HepG2 (cell line): Measurements from ENCODE around the gene FSTL1. TPM values are rescaled to one million over a fixed set of nuclear protein-coding genes. Genes with fewer than 3 reads are reported as not detected.
A peak's percentile ranks its signal among the peaks of the same experiment; 100 is the strongest.

Experiments
- DMAP1 ChIP-seq: IDR thresholded peaks from 2 replicates; pipeline ENCODE4 v1.6.1; 2016
- ESRRA ChIP-seq: sonication (generic); formaldehyde crosslinking; IDR thresholded peaks from 2 replicates; pipeline ENCODE4 v1.5.1; 2020; ENCODE audit warnings: mild to moderate bottlenecking, low read depth, missing genetic modification reagents
- EZH2 ChIP-seq: conservative IDR thresholded peaks from 2 replicates; pipeline ENCODE4 v1.6.1; 2012; ENCODE audit warnings: mild to moderate bottlenecking, low read depth, low read length, moderate library complexity
- HNF4G ChIP-seq, 2 experiments: sonication (generic) in 1 of 2; formaldehyde crosslinking in 1 of 2; IDR thresholded peaks; 2 replicates each; pipeline versions ENCODE4 v1.4.0 to v1.6.1; 2011 to 2020; ENCODE audit warnings: borderline replicate concordance in 2 of 2, low read depth in 2 of 2, mild to moderate bottlenecking in 2 of 2, low read length in 1 of 2, missing genetic modification reagents in 1 of 2, moderate library complexity in 1 of 2
- KDM1A ChIP-seq: IDR thresholded peaks from 2 replicates; pipeline ENCODE4 v1.6.1; 2016; ENCODE audit warnings: missing compliant biosample characterization
- MAFK ChIP-seq, 2 experiments: IDR thresholded peaks in 1 of 2; conservative IDR thresholded peaks in 1 of 2; 2 replicates each; pipeline ENCODE4 v1.6.1; 2011; ENCODE audit warnings: improper control_type of control experiment in 2 of 2, low read length in 2 of 2
- MTA3 ChIP-seq: sonication (generic); formaldehyde crosslinking; IDR thresholded peaks from 2 replicates; pipeline ENCODE4 v1.4.0; 2020; ENCODE audit warnings: missing genetic modification reagents
- PLRG1 ChIP-seq: fragments of 450-650 bp; conservative IDR thresholded peaks from 2 replicates; pipeline ENCODE4 v1.6.1; 2016
- SMARCC2 ChIP-seq: fragments of 450-650 bp; IDR thresholded peaks from 2 replicates; pipeline ENCODE4 v1.6.1; 2017; ENCODE audit warnings: antibody characterized with exemption, mild to moderate bottlenecking
- TBP ChIP-seq: sonication (generic); formaldehyde crosslinking; IDR thresholded peaks from 2 replicates; pipeline ENCODE4 v1.5.0; 2020; ENCODE audit warnings: missing genetic modification reagents
- ZNF446 ChIP-seq: sonication (generic); formaldehyde crosslinking; IDR thresholded peaks from 2 replicates; pipeline ENCODE4 v1.5.0; 2020; ENCODE audit warnings: mild to moderate bottlenecking, missing genetic modification reagents
- polyA plus RNA-seq, 8 experiments: library from polyadenylated mRNA; depleted of rRNA in 3 of 8; stranded (reverse) in 7 of 8; unstranded in 1 of 8; fragments of >200 nt; fragmentation: Illumina TruSeq in 4 of 8; extraction: Trizol in 4 of 8; gene quantifications; 2 replicates each; pipeline versions ENCODE4 v1.2.1 to v1.2.3, GENCODE V29; 2011 to 2016; ENCODE audit warnings: low read depth in 4 of 8, missing spikeins in 1 of 8, mixed read lengths in 1 of 8; ENCODE audit not compliant: insufficient read depth in 1 of 8
- total RNA-seq, 5 experiments: library from RNA; depleted of rRNA; stranded (reverse); fragments of >200 nt; fragmentation: Illumina TruSeq; extraction: Trizol; gene quantifications; 2 replicates each; pipeline ENCODE4 v1.2.3, GENCODE V29; 2016; ENCODE audit warnings: low read depth in 1 of 5
- TF ChIP-seq, protein P1 (sequence below): sonication (generic); formaldehyde crosslinking; IDR thresholded peaks from 2 replicates; pipeline ENCODE4 v1.9.0; 2021; ENCODE audit warnings: missing genetic modification reagents, borderline replicate concordance
- TF ChIP-seq, protein P2 (sequence below): sonication (generic); formaldehyde crosslinking; IDR thresholded peaks from 2 replicates; pipeline ENCODE4 v1.8.1; 2023; ENCODE audit warnings: mild to moderate bottlenecking, inconsistent platforms, moderate library complexity, missing genetic modification reagents, borderline replicate concordance
- TF ChIP-seq, protein P3 (sequence below): sonication (generic); formaldehyde crosslinking; IDR thresholded peaks from 2 replicates; pipeline ENCODE4 v1.5.0; 2020; ENCODE audit warnings: missing genetic modification reagents
- TF ChIP-seq, protein P4 (sequence below), 2 experiments: fragments of 450-650 bp in 1 of 2; sonication (generic) in 1 of 2; formaldehyde crosslinking in 1 of 2; IDR thresholded peaks; 2 replicates each; pipeline versions ENCODE4 v1.6.1 to v1.8.0; 2016 to 2022; ENCODE audit warnings: antibody characterized with exemption in 1 of 2, mild to moderate bottlenecking in 1 of 2, missing genetic modification reagents in 1 of 2

FSTL1 gene
- total and polyA plus RNA-seq, 2 of the 13 experiments (the other 11 are each of a cell fraction or from before 2014, with no cell fraction given) = 0.07 to 0.29 TPM

GRCh38 chr3:120348991-120349854, 101.6 kb downstream of the FSTL1 start, which contains the start of gene LRRC58 (continued):
- TF ChIP-seq, protein P1, sequence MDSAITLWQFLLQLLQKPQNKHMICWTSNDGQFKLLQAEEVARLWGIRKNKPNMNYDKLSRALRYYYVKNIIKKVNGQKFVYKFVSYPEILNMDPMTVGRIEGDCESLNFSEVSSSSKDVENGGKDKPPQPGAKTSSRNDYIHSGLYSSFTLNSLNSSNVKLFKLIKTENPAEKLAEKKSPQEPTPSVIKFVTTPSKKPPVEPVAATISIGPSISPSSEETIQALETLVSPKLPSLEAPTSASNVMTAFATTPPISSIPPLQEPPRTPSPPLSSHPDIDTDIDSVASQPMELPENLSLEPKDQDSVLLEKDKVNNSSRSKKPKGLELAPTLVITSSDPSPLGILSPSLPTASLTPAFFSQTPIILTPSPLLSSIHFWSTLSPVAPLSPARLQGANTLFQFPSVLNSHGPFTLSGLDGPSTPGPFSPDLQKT = 0 out of 2 replicates have a peak, but pooled peaks have one; percentile 30
- TF ChIP-seq EZH2 (no peak), PLRG1 (no peak), ESRRA (CRISPR knock-in tag) (no peak), DMAP1 (peak; percentile 63; the same call in 1 of the 2 replicates), MTA3 (CRISPR knock-in tag) (no peak), KDM1A (0 out of 2 replicates have a peak, but pooled peaks have one; percentile 32), TBP (0 out of 2 replicates have a peak, but pooled peaks have one; percentile 33), MAFK (conservative IDR thresholded peaks at IDR 0.05 in 1 of 2, IDR thresholded peaks at IDR 0.05 in 1 of 2; ENCODE audit: low read length in 2 of 2) (no peak; a peak in 1 of 4 replicates), ZNF446 (CRISPR knock-in tag) (peak; percentile 58; the same call in 1 of the 2 replicates), SMARCC2 (no peak), HNF4G (IDR thresholded peaks at IDR 0.05; ENCODE audit: borderline replicate concordance, low read depth, low read length) (no peak), HNF4G (CRISPR knock-in tag; IDR thresholded peaks at IDR 0.05; ENCODE audit: borderline replicate concordance, low read depth) (peak; percentile 29; the same call in 1 of the 2 replicates)
- TF ChIP-seq, protein P2, sequence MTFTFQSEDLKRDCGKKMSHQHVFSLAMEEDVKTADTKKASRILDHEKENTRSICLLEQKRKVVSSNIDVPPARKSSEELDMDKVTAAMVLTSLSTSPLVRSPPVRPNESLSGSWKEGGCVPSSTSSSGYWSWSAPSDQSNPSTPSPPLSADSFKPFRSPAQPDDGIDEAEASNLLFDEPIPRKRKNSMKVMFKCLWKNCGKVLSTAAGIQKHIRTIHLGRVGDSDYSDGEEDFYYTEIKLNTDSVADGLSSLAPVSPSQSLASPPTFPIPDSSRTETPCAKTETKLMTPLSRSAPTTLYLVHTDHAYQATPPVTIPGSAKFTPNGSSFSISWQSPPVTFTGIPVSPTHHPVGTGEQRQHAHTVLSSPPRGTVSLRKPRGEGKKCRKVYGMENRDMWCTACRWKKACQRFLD (CRISPR knock-in tag) = peak; percentile 84; the same call in 1 of the 2 replicates
- TF ChIP-seq, protein P3, sequence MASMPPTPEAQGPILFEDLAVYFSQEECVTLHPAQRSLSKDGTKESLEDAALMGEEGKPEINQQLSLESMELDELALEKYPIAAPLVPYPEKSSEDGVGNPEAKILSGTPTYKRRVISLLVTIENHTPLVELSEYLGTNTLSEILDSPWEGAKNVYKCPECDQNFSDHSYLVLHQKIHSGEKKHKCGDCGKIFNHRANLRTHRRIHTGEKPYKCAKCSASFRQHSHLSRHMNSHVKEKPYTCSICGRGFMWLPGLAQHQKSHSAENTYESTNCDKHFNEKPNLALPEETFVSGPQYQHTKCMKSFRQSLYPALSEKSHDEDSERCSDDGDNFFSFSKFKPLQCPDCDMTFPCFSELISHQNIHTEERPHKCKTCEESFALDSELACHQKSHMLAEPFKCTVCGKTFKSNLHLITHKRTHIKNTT (CRISPR knock-in tag) = no peak
- TF ChIP-seq, protein P4, sequence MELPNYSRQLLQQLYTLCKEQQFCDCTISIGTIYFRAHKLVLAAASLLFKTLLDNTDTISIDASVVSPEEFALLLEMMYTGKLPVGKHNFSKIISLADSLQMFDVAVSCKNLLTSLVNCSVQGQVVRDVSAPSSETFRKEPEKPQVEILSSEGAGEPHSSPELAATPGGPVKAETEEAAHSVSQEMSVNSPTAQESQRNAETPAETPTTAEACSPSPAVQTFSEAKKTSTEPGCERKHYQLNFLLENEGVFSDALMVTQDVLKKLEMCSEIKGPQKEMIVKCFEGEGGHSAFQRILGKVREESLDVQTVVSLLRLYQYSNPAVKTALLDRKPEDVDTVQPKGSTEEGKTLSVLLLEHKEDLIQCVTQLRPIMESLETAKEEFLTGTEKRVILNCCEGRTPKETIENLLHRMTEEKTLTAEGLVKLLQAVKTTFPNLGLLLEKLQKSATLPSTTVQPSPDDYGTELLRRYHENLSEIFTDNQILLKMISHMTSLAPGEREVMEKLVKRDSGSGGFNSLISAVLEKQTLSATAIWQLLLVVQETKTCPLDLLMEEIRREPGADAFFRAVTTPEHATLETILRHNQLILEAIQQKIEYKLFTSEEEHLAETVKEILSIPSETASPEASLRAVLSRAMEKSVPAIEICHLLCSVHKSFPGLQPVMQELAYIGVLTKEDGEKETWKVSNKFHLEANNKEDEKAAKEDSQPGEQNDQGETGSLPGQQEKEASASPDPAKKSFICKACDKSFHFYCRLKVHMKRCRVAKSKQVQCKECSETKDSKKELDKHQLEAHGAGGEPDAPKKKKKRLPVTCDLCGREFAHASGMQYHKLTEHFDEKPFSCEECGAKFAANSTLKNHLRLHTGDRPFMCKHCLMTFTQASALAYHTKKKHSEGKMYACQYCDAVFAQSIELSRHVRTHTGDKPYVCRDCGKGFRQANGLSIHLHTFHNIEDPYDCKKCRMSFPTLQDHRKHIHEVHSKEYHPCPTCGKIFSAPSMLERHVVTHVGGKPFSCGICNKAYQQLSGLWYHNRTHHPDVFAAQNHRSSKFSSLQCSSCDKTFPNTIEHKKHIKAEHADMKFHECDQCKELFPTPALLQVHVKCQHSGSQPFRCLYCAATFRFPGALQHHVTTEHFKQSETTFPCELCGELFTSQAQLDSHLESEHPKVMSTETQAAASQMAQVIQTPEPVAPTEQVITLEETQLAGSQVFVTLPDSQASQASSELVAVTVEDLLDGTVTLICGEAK (IDR thresholded peaks at IDR 0.05) = no peak
- TF ChIP-seq, protein P4 (CRISPR knock-in tag; IDR thresholded peaks at IDR 0.05) = peak; percentile 75
